Stimulated activated naive CD8-positive, alpha-beta T cell treated with anti-CD3 and anti-CD28 coated beads, Interleukin-15, Interleukin-2, amounts not matched to agents 100 ng/mL and 50 ng/mL, for 24 hours (primary cell): ENCODE data around the gene HIP1R.
A peak's percentile ranks its signal among the peaks of the same experiment; 100 is the strongest.
"Not testable (repeated sequence)": the region's sequence is repeated elsewhere in the genome, so short reads cannot be mapped to it uniquely, and the experiment has no call there.

ENCODE experiments used
- H3K27ac Mint-ChIP-seq: one replicate; pipeline ENCODE4 v1.8.0; 2021; ENCODE audit warnings: mild to moderate bottlenecking, mixed read lengths
- H3K27me3 Mint-ChIP-seq: one replicate; pipeline ENCODE4 v1.8.0; 2021; ENCODE audit warnings: mixed read lengths
- H3K36me3 Mint-ChIP-seq: one replicate; pipeline ENCODE4 v1.8.0; 2021; ENCODE audit warnings: low read depth, mixed read lengths
- H3K4me1 Mint-ChIP-seq: one replicate; pipeline ENCODE4 v1.8.0; 2021; ENCODE audit warnings: low read depth, mixed read lengths
- H3K4me3 Mint-ChIP-seq: one replicate; pipeline ENCODE4 v1.8.0; 2021; ENCODE audit warnings: mild to moderate bottlenecking, mixed read lengths
- H3K9me3 Mint-ChIP-seq: one replicate; pipeline ENCODE4 v1.8.0; 2021; ENCODE audit warnings: mixed read lengths

The HIP1R gene

GRCh38 chr12:122896662-122897061 lies 61.4 kb downstream of the HIP1R start:
- peak overlapping the region; percentile 95 for H3K27ac Mint-ChIP-seq
- H3K9me3 Mint-ChIP-seq = no peaks in the 10 kb centered on the region
- H3K36me3 Mint-ChIP-seq = peaks cover 14% of the 10 kb centered on the region
- no peaks in the 10 kb centered on the region for H3K27me3 Mint-ChIP-seq
- H3K4me3 Mint-ChIP-seq = peak overlapping the region; percentile 90
- peaks cover 95% of the 10 kb centered on the region for H3K4me1 Mint-ChIP-seq

GRCh38 chr12:122899887-122900286 lies 64.6 kb downstream of the HIP1R start:
- no peaks in the 10 kb centered on the region for H3K9me3 Mint-ChIP-seq
- no peaks in the 10 kb centered on the region for H3K27me3 Mint-ChIP-seq
- peaks cover 64% of the 10 kb centered on the region for H3K4me1 Mint-ChIP-seq
- no peak overlapping the region for H3K4me3 Mint-ChIP-seq
- no peaks in the 10 kb centered on the region for H3K36me3 Mint-ChIP-seq
- peak overlapping the region; percentile 21 for H3K27ac Mint-ChIP-seq

GRCh38 chr12:122902854-122903692 lies 67.8 kb downstream of the HIP1R start:
- peaks cover 37% of the 10 kb centered on the region for H3K4me1 Mint-ChIP-seq
- no peak overlapping the region for H3K4me3 Mint-ChIP-seq
- H3K9me3 Mint-ChIP-seq = no peaks in the 10 kb centered on the region
- no peak overlapping the region for H3K27ac Mint-ChIP-seq
- H3K27me3 Mint-ChIP-seq = no peaks in the 10 kb centered on the region
- H3K36me3 Mint-ChIP-seq = no peaks in the 10 kb centered on the region

- H3K9me3 Mint-ChIP-seq = no peaks in the 10 kb centered on the region
- peaks cover 31% of the 10 kb centered on the region for H3K4me1 Mint-ChIP-seq
- H3K27ac Mint-ChIP-seq = no peak overlapping the region
- H3K27me3 Mint-ChIP-seq = no peaks in the 10 kb centered on the region
- H3K36me3 Mint-ChIP-seq = no peaks in the 10 kb centered on the region
- no peak overlapping the region for H3K4me3 Mint-ChIP-seq
These were observed 68.4 kb downstream of the HIP1R start for GRCh38 chr12:122903693-122904034.

- peak overlapping the region; percentile 36 for H3K27ac Mint-ChIP-seq
- peaks cover 15% of the 10 kb centered on the region for H3K4me1 Mint-ChIP-seq
- H3K36me3 Mint-ChIP-seq, H3K27me3 Mint-ChIP-seq, H3K9me3 Mint-ChIP-seq, H3K4me3 Mint-ChIP-seq: not testable (repeated sequence)
These were observed 70.0 kb downstream of the HIP1R start for GRCh38 chr12:122905258-122905657.

GRCh38 chr12:122908915-122909314 lies 73.7 kb downstream of the HIP1R start:
- Mint-ChIP-seq H3K36me3 (no peaks in the 10 kb centered on the region), H3K4me1 (no peaks in the 10 kb centered on the region), H3K27me3 (no peaks in the 10 kb centered on the region), H3K27ac (no peak overlapping the region), H3K4me3 (no peak overlapping the region), H3K9me3 (no peaks in the 10 kb centered on the region)

- no peaks in the 10 kb centered on the region for H3K27me3 Mint-ChIP-seq
- no peaks in the 10 kb centered on the region for H3K36me3 Mint-ChIP-seq
- H3K4me1 Mint-ChIP-seq = no peaks in the 10 kb centered on the region
- no peak overlapping the region for H3K4me3 Mint-ChIP-seq
- no peaks in the 10 kb centered on the region for H3K9me3 Mint-ChIP-seq
- H3K27ac Mint-ChIP-seq = no peak overlapping the region
These were observed 74.4 kb downstream of the HIP1R start for GRCh38 chr12:122909442-122910288.
